HFFc6 (cell line): ENCODE data around the gene ABLIM1. TPM values are rescaled to one million over a fixed set of nuclear protein-coding genes. Genes with fewer than 3 reads are reported as not detected.

Source experiments
- DNase-seq: peaks from one replicate; pipeline ENCODE4 v3.0.0-alpha.2; 2018
- H3K27ac Mint-ChIP-seq: 2 replicates; pipeline ENCODE4 v1.8.0; 2020; ENCODE audit warnings: mild to moderate bottlenecking, mixed read lengths
- H3K27me3 Mint-ChIP-seq: 2 replicates; pipeline ENCODE4 v1.8.0; 2021; ENCODE audit warnings: mild to moderate bottlenecking, moderate library complexity, mixed read lengths; ENCODE audit not compliant: insufficient read depth
- H3K36me3 Mint-ChIP-seq: 2 replicates; pipeline ENCODE4 v1.8.0; 2021; ENCODE audit warnings: low read depth, mixed read lengths
- H3K4me1 Mint-ChIP-seq: 2 replicates; pipeline ENCODE4 v1.8.0; 2020; ENCODE audit warnings: low read depth, mixed read lengths
- H3K4me3 Mint-ChIP-seq: 2 replicates; pipeline ENCODE4 v1.8.0; 2020; ENCODE audit warnings: mild to moderate bottlenecking, moderate library complexity, mixed read lengths
- H3K9me3 Mint-ChIP-seq: 2 replicates; pipeline ENCODE4 v1.8.0; 2020; ENCODE audit warnings: mild to moderate bottlenecking, mixed read lengths
- CTCF ChIP-seq: fragments of 200-600 bp; sonication (generic); IDR thresholded peaks from 2 replicates; pipeline ENCODE4 v1.5.0; 2021; ENCODE audit warnings: antibody characterized with exemption, mild to moderate bottlenecking
- total RNA-seq, 6 experiments: library from RNA; stranded (reverse); fragmentation: NEBNext Ultra II Directional; extraction: Animal tissue kit (Norgen Biotek cat#: 25700); gene quantifications; 2 replicates in 1 of 6; 3 replicates in 5 of 6; pipeline ENCODE4 v1.2.3, GENCODE V29; 2021

ABLIM1 gene
- total RNA-seq, 6 experiments from 2014 or later = 8.0 to 14.6 (median 8.7) TPM

- no peak overlapping the region for H3K4me3 Mint-ChIP-seq
- H3K4me1 Mint-ChIP-seq = no peaks in the 10 kb centered on the region
- no peak overlapping the region for H3K27ac Mint-ChIP-seq
- H3K36me3 Mint-ChIP-seq = peaks cover 9% of the 10 kb centered on the region
- no peak for TF ChIP-seq CTCF
- DNase-seq = no peak
- H3K27me3 Mint-ChIP-seq = peaks cover 4% of the 10 kb centered on the region; the same call in 1 of the 2 replicates
- peaks cover 8% of the 10 kb centered on the region for H3K9me3 Mint-ChIP-seq
Measured at GRCh38 chr10:114556236-114557122, 101.6 kb downstream of the ABLIM1 start.

DNA sequence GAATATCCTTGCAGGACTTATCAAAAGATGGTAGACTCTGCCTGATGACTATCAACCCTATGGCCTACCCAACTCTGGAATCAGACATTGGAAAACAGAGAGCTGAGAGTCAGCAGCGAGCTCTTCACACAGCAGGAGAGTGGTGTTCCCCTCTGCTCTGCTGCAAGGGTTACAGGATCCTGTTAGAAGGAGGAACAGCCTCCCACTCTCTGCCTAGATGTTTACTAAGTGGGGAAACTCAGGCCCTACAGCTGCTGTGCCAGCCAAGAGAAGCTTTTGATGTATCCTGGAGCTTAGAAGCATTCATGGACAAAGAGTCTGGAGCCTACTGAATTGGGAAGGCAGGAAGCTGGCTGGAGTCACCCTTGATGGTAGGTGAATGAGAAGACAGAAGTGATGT lies 104.6 kb downstream of the ABLIM1 start:
- no peak overlapping the region for H3K4me3 Mint-ChIP-seq
- no peak for DNase-seq
- H3K4me1 Mint-ChIP-seq = peaks cover 7% of the 10 kb centered on the region
- peaks cover 9% of the 10 kb centered on the region for H3K36me3 Mint-ChIP-seq
- H3K27me3 Mint-ChIP-seq = peaks cover 4% of the 10 kb centered on the region; the same call in 1 of the 2 replicates
- H3K9me3 Mint-ChIP-seq = peaks cover 8% of the 10 kb centered on the region
- TF ChIP-seq CTCF = no peak
- no peak overlapping the region for H3K27ac Mint-ChIP-seq

DNA sequence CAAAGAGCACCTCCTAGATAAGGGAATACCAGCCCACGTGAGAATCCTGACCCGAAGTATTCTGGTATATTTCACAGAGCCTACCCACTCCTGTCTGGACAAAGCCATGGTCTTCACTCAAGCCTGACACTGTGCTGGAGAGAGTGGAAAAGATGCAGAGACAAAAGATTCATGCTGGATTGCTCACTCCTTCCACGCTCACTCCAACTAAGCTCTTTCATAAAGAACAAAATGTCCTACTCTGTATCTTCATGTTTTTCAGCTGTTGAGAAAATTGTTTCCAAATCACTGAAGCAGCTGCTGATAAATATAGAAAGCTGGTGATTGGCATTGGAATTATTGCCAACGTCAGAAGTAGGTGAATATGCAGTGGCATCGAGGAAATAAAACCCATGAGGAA lies 106.0 kb downstream of the ABLIM1 start:
- H3K36me3 Mint-ChIP-seq = no peaks in the 10 kb centered on the region
- peaks cover 4% of the 10 kb centered on the region; the same call in 1 of the 2 replicates for H3K27me3 Mint-ChIP-seq

DNA sequence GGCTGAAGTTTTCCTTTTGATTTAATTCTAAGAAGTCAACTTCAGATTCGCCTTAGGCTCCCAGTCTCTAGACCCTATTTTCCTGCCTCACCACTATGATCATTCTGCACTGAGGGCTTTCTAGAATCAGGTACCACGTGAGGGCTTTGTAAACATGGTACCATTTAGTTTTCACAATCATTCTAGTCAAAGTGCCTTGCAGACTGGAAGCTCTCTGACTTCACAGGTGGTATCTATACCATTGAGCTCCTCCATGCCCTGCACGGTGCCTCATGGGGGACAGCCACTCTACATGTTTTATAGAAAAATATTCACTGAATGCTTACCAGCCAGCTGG lies 106.5 kb downstream of the ABLIM1 start:
- no peak for TF ChIP-seq CTCF
- Mint-ChIP-seq H3K27me3 (peaks cover 4% of the 10 kb centered on the region; the same call in 1 of the 2 replicates), H3K4me3 (no peak overlapping the region), H3K4me1 (peaks cover 7% of the 10 kb centered on the region), H3K36me3 (no peaks in the 10 kb centered on the region), H3K27ac (no peak overlapping the region), H3K9me3 (no peaks in the 10 kb centered on the region)
- no peak for DNase-seq

More for the DNA sequence above, 106.0 kb downstream of the ABLIM1 start:
- Mint-ChIP-seq H3K4me1 (peaks cover 7% of the 10 kb centered on the region), H3K4me3 (no peak overlapping the region), H3K9me3 (no peaks in the 10 kb centered on the region), H3K27ac (no peak overlapping the region)
- no peak for DNase-seq
- TF ChIP-seq CTCF = no peak

DNA sequence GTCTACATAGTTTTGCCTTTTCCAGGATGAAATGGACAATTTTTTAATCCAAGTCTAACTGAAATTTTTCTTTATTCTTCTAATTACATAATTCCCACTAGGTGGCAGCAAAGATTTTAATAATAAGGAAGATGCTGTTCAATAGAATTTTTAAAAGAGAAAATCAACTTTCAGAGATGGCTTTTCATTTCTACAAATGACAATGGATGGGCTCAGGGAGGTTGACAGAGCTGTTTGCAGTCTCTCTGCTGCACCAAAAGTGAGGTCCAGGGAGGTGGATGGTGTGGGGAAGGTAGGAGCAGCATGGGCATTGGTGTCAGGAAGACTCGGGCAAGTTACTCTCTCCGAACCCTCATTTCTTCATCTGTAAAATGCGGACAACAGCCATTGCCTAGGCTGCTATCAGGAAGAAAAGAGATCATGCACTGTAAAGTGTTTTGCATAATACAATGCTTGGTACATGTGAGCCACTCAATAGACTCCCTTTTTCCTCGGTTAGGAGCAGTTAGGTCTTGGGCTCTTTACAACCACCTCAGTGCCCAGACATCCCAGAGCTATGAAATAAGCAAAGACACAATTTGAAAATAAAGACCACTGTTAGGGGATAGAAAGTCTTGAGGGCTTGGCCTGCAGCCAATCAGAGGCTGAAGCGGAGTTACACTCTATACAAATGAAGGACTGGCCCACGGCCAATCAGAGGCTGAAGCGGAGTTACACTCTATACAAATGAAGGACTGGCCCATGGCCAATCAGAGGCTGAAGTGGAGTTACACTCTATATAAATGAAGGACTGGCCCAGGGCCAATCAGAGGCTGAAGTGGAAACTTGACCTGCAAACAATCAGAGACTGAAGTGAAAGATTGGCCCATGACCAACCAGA lies 107.1 kb downstream of the ABLIM1 start:
- no peak overlapping the region for H3K27ac Mint-ChIP-seq
- no peaks in the 10 kb centered on the region for H3K9me3 Mint-ChIP-seq
- TF ChIP-seq CTCF = peak; percentile 87
- peaks cover 7% of the 10 kb centered on the region for H3K4me1 Mint-ChIP-seq
- peak; percentile 39 for DNase-seq
- H3K4me3 Mint-ChIP-seq = no peak overlapping the region; the same call in 1 of the 2 replicates
- H3K36me3 Mint-ChIP-seq = no peaks in the 10 kb centered on the region
- H3K27me3 Mint-ChIP-seq = peaks cover 4% of the 10 kb centered on the region; the same call in 1 of the 2 replicates
